ENCODE results near the gene HINFP.

DNA sequence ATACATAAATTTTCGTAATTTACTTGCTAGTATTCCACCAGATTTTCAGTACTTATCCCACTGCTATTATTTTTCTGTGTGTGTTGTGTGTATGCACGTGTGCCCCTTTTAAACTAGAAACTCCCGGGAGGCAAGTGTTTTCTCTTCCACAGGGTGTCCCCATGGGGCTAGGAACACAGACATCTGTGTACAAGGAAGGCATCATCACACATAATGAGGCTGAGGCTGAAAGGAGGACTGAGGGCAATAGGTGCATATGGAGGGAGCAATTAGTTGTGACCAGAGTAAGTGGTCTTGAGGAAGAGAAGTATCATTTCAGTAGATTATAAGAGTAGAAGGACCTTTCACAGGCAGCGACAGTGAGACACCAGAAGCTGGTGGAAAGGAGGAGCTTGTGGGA lies 17.6 kb upstream of the HINFP start:
- TF ChIP-seq, protein P1, sequence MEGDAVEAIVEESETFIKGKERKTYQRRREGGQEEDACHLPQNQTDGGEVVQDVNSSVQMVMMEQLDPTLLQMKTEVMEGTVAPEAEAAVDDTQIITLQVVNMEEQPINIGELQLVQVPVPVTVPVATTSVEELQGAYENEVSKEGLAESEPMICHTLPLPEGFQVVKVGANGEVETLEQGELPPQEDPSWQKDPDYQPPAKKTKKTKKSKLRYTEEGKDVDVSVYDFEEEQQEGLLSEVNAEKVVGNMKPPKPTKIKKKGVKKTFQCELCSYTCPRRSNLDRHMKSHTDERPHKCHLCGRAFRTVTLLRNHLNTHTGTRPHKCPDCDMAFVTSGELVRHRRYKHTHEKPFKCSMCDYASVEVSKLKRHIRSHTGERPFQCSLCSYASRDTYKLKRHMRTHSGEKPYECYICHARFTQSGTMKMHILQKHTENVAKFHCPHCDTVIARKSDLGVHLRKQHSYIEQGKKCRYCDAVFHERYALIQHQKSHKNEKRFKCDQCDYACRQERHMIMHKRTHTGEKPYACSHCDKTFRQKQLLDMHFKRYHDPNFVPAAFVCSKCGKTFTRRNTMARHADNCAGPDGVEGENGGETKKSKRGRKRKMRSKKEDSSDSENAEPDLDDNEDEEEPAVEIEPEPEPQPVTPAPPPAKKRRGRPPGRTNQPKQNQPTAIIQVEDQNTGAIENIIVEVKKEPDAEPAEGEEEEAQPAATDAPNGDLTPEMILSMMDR (IDR thresholded peaks at IDR 0.05) = no peak
- TF ChIP-seq POLR2AphosphoS5 (IDR thresholded peaks at IDR 0.05) = no peak

Measured in transverse colon (tissue), 4 donors.